ENCODE results near the gene CFAP73. TPM values are rescaled to one million over a fixed set of nuclear protein-coding genes. Genes with fewer than 3 reads are reported as not detected.
"Not testable (repeated sequence)": the region's sequence is repeated elsewhere in the genome, so short reads cannot be mapped to it uniquely, and the experiment has no call there.

Gene CFAP73
- polyA plus RNA-seq, 1 donor from 2014 or later = not detected

DNA sequence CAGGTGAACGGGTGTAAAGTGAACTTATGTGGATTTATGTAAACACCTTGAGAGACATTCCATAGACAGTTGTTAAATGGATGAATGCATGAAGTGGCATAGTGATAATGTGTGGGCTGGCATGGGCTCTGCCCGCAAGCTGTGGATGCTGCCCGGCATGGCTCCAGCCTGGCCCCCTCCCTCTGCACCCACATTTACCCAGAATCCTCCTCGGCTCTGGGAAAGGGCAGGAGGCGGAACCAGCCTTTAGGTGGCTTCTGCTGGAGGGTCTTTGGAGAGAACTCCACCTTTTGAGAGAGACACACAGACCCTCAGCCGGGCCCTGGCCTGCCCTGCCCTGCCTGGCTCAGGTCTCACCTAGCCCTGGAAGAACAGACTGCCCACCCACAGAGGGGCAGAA is 32.6 kb upstream of the CFAP73 start:
- no peak overlapping the region for H3K9ac ChIP-seq (ENCODE audit: low read length)
- H3K4me2 ChIP-seq (ENCODE audit: low read length) = no peak overlapping the region
- no peaks in the 10 kb centered on the region for H3K27me3 ChIP-seq (ENCODE audit: insufficient read depth, low read depth, low read length)
- no peaks in the 10 kb centered on the region for H3F3A ChIP-seq (ENCODE audit: insufficient read depth, low read length, poor library complexity, severe bottlenecking)
- H2AFZ ChIP-seq (ENCODE audit: low read depth, low read length) = no peak overlapping the region
- H4K20me1 ChIP-seq (ENCODE audit: insufficient read depth) = no peaks in the 10 kb centered on the region
- H3K9me3 ChIP-seq (ENCODE audit: low read length) = no peaks in the 10 kb centered on the region
- H3K27ac ChIP-seq (ENCODE audit: low read length) = no peak overlapping the region
- no peaks in the 10 kb centered on the region for H3K36me3 ChIP-seq (ENCODE audit: insufficient read depth, low read length)
- no peak for TF ChIP-seq TAF1 (IDR thresholded peaks at IDR 0.05; ENCODE audit: low read depth)
- no peak for TF ChIP-seq POLR2AphosphoS5 (IDR thresholded peaks at IDR 0.05)
- no peak for TF ChIP-seq SMC3 (conservative IDR thresholded peaks at IDR 0.05; ENCODE audit: poor library complexity)
- TF ChIP-seq, protein P1, sequence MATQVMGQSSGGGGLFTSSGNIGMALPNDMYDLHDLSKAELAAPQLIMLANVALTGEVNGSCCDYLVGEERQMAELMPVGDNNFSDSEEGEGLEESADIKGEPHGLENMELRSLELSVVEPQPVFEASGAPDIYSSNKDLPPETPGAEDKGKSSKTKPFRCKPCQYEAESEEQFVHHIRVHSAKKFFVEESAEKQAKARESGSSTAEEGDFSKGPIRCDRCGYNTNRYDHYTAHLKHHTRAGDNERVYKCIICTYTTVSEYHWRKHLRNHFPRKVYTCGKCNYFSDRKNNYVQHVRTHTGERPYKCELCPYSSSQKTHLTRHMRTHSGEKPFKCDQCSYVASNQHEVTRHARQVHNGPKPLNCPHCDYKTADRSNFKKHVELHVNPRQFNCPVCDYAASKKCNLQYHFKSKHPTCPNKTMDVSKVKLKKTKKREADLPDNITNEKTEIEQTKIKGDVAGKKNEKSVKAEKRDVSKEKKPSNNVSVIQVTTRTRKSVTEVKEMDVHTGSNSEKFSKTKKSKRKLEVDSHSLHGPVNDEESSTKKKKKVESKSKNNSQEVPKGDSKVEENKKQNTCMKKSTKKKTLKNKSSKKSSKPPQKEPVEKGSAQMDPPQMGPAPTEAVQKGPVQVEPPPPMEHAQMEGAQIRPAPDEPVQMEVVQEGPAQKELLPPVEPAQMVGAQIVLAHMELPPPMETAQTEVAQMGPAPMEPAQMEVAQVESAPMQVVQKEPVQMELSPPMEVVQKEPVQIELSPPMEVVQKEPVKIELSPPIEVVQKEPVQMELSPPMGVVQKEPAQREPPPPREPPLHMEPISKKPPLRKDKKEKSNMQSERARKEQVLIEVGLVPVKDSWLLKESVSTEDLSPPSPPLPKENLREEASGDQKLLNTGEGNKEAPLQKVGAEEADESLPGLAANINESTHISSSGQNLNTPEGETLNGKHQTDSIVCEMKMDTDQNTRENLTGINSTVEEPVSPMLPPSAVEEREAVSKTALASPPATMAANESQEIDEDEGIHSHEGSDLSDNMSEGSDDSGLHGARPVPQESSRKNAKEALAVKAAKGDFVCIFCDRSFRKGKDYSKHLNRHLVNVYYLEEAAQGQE (IDR thresholded peaks at IDR 0.05; ENCODE audit: borderline replicate concordance) = no peak
- no peak for TF ChIP-seq MXI1 (conservative IDR thresholded peaks at IDR 0.05; ENCODE audit: poor library complexity, severe bottlenecking)
- H3K79me2 ChIP-seq (replicated peaks; ENCODE audit: insufficient read depth, low read length) = no peaks in the 10 kb centered on the region
- H3K4me3 ChIP-seq (ENCODE audit: low read length) = no peak overlapping the region
- no peaks in the 10 kb centered on the region for H3K9me2 ChIP-seq (ENCODE audit: insufficient read depth, low read length)

DNA sequence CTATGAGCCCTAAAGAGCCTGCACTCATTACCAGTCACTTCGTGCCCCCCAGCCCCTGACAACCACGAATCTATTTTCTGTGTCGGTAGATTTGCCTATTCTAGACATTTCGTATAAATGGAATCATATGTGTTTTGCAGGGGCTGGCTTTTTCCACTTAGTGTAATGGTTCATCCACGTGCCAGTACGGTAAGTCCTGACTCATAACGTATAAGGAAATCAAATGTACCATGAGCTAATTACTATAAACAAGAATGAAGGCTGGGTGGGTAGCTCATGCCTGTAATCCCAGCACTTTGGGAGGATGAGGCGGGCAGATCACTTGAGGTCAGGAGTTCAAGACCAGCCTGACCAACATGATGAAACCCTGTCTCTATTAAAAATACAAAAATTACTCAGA is 31.8 kb upstream of the CFAP73 start:
- H2AFZ ChIP-seq (ENCODE audit: low read depth, low read length); H3K27ac ChIP-seq (ENCODE audit: low read length); H3K36me3 ChIP-seq (ENCODE audit: insufficient read depth, low read length); H3K9ac ChIP-seq (ENCODE audit: low read length); H3K27me3 ChIP-seq (ENCODE audit: insufficient read depth, low read depth, low read length); H3K79me2 ChIP-seq (replicated peaks; ENCODE audit: insufficient read depth, low read length); H3F3A ChIP-seq (ENCODE audit: insufficient read depth, low read length, poor library complexity, severe bottlenecking); H3K9me2 ChIP-seq (ENCODE audit: insufficient read depth, low read length); H3K4me2 ChIP-seq (ENCODE audit: low read length); H3K9me3 ChIP-seq (ENCODE audit: low read length); H4K20me1 ChIP-seq (ENCODE audit: insufficient read depth); H3K4me3 ChIP-seq (ENCODE audit: low read length): not testable (repeated sequence)

DNA sequence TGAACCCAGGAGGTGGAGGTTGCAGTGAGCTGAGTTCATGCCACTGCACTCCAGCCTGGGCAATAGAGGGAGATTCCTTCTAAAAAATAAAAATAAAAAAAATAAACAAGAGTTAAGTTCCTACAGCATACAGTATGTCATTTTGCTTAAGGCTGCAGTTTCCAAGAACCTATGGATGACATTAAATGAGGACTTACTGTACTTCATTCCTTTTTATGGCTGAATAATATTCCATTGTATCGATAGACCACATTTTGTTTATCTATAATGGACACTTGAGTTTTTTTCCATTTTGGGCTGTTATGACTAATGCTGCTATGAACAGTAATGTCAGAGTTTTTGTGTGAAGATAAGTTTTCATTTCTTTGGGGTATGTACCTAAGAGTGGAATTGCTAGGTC is 31.4 kb upstream of the CFAP73 start:
- TF ChIP-seq POLR2AphosphoS5 (IDR thresholded peaks at IDR 0.05) (no peak), MXI1 (conservative IDR thresholded peaks at IDR 0.05; ENCODE audit: poor library complexity, severe bottlenecking) (no peak), SMC3 (conservative IDR thresholded peaks at IDR 0.05; ENCODE audit: poor library complexity) (no peak), EZH2 (IDR thresholded peaks at IDR 0.05; ENCODE audit: borderline replicate concordance, insufficient read depth, low read length, poor library complexity, severe bottlenecking) (no peak), RAD21 (conservative IDR thresholded peaks at IDR 0.05) (no peak), TAF1 (IDR thresholded peaks at IDR 0.05; ENCODE audit: low read depth) (no peak), EP300 (conservative IDR thresholded peaks at IDR 0.05; ENCODE audit: poor library complexity, severe bottlenecking) (no peak)
- TF ChIP-seq, protein P2, sequence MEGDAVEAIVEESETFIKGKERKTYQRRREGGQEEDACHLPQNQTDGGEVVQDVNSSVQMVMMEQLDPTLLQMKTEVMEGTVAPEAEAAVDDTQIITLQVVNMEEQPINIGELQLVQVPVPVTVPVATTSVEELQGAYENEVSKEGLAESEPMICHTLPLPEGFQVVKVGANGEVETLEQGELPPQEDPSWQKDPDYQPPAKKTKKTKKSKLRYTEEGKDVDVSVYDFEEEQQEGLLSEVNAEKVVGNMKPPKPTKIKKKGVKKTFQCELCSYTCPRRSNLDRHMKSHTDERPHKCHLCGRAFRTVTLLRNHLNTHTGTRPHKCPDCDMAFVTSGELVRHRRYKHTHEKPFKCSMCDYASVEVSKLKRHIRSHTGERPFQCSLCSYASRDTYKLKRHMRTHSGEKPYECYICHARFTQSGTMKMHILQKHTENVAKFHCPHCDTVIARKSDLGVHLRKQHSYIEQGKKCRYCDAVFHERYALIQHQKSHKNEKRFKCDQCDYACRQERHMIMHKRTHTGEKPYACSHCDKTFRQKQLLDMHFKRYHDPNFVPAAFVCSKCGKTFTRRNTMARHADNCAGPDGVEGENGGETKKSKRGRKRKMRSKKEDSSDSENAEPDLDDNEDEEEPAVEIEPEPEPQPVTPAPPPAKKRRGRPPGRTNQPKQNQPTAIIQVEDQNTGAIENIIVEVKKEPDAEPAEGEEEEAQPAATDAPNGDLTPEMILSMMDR (IDR thresholded peaks at IDR 0.05; ENCODE audit: poor library complexity, severe bottlenecking) = no peak
- TF ChIP-seq, protein P1 (IDR thresholded peaks at IDR 0.05; ENCODE audit: borderline replicate concordance) = no peak
- H3K36me3 ChIP-seq (ENCODE audit: insufficient read depth, low read length) = no peaks in the 10 kb centered on the region
- H3K9me3 ChIP-seq (ENCODE audit: low read length) = no peaks in the 10 kb centered on the region
- no peaks in the 10 kb centered on the region for H3K27me3 ChIP-seq (ENCODE audit: insufficient read depth, low read depth, low read length)
- no peaks in the 10 kb centered on the region for H3K9me2 ChIP-seq (ENCODE audit: insufficient read depth, low read length)
- H2AFZ ChIP-seq (ENCODE audit: low read depth, low read length) = no peak overlapping the region
- no peak overlapping the region for H3K4me3 ChIP-seq (ENCODE audit: low read length)
- H4K20me1 ChIP-seq (ENCODE audit: insufficient read depth) = no peaks in the 10 kb centered on the region
- no peak overlapping the region for H3K4me2 ChIP-seq (ENCODE audit: low read length)
- no peaks in the 10 kb centered on the region for H3K79me2 ChIP-seq (replicated peaks; ENCODE audit: insufficient read depth, low read length)
- no peak overlapping the region for H3K27ac ChIP-seq (ENCODE audit: low read length)
- H3F3A ChIP-seq (ENCODE audit: insufficient read depth, low read length, poor library complexity, severe bottlenecking) = no peaks in the 10 kb centered on the region
- no peak overlapping the region for H3K9ac ChIP-seq (ENCODE audit: low read length)

Measured in neural cell (in vitro differentiated cells).